Measurements from ENCODE around the gene PTPRK. TPM values are rescaled to one million over a fixed set of nuclear protein-coding genes. Genes with fewer than 3 reads are reported as not detected.

The PTPRK gene
- total and polyA plus RNA-seq, 9 of the 15 experiments (the other 6 are each of a cell fraction or from before 2014, with no cell fraction given): 0.04 to 0.51 TPM; not detected in 7

DNA sequence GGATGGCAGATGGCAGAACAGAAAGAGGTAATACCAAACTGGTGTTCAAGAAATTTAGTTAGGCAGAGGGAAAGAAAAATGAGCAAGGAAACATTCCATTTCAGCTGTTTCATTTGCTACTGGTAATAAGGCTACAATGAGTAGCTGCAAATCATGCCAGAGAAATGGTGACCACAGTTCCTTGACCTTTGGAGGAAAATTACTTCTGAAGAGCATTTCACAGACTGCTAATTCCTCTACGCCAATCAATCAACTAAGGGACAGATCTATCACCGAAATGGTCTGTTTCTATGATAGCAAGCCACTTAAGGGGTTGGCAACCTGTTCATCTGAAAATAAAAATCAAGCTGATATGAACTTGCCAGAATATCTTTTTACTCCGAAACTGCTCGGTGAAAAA lies 119.5 kb downstream of the PTPRK start (continued):
- TF ChIP-seq, protein P1, sequence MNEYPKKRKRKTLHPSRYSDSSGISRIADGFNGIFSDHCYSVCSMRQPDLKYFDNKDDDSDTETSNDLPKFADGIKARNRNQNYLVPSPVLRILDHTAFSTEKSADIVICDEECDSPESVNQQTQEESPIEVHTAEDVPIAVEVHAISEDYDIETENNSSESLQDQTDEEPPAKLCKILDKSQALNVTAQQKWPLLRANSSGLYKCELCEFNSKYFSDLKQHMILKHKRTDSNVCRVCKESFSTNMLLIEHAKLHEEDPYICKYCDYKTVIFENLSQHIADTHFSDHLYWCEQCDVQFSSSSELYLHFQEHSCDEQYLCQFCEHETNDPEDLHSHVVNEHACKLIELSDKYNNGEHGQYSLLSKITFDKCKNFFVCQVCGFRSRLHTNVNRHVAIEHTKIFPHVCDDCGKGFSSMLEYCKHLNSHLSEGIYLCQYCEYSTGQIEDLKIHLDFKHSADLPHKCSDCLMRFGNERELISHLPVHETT (CRISPR knock-in tag; conservative IDR thresholded peaks at IDR 0.05 in 1 of 2, IDR thresholded peaks at IDR 0.05 in 1 of 2): no peak
- TF ChIP-seq ZNF584 (CRISPR knock-in tag; IDR thresholded peaks at IDR 0.05; ENCODE audit: low read depth): no peak
- TF ChIP-seq, protein P2, sequence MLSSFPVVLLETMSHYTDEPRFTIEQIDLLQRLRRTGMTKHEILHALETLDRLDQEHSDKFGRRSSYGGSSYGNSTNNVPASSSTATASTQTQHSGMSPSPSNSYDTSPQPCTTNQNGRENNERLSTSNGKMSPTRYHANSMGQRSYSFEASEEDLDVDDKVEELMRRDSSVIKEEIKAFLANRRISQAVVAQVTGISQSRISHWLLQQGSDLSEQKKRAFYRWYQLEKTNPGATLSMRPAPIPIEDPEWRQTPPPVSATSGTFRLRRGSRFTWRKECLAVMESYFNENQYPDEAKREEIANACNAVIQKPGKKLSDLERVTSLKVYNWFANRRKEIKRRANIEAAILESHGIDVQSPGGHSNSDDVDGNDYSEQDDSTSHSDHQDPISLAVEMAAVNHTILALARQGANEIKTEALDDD (IDR thresholded peaks at IDR 0.05): no peak

DNA sequence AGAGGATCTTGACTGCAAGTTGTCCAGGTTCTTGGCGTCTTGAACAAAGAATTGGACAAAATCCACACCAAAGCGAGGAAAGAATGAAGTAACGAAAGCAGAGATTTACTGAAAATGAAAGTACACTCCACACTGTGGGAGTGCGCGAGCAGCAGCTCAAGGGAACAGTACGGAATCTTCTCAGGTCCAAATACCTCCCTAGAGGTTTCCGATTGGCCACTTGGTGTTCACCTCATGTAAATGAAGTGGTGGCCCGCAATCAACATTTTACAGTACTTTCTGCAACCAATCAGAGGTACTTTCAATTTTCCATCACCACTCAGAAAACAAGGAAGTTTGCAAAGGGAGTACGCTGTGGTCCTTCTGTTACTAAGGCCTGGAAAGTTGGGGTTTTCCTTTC lies 122.4 kb downstream of the PTPRK start:
- H3K4me3 ChIP-seq: no peak overlapping the region
- in situ Hi-C loops (cut with MboI): no loop called here
- no TSS peak for BruUV-seq (replicated peaks)
- H2AFZ ChIP-seq (ENCODE audit: low read depth, low read length): no peak overlapping the region
- no peaks in the 10 kb centered on the region for H3K36me3 ChIP-seq (ENCODE audit: control insufficient read depth, insufficient read depth, low read length)
- H3K4me1 ChIP-seq (replicated peaks in 1 of 2; ENCODE audit: control insufficient read depth in 2 of 2, insufficient read depth in 2 of 2, low read length in 2 of 2): no peaks in the 10 kb centered on the region
- FAIRE-seq (no peak), ATAC-seq (no peak), DNase-seq (ENCODE audit: extremely low read depth in 1 of 4, low spot score in 3 of 4) (no peak)
- 5% methylated on average over 9 of the region's 9 CpGs for WGBS (ENCODE audit: insufficient coverage, low coverage, missing lambda C conversion rate)
- H3K27ac ChIP-seq (ENCODE audit: extremely low read depth, low read depth, low read length): no peak overlapping the region
- POLR2A ChIA-PET: no interaction called here
- CTCF ChIA-PET (ENCODE audit: low intra/inter-chr PET ratio): no interaction called here
- no peaks in the 10 kb centered on the region for H3K27me3 ChIP-seq (ENCODE audit: control insufficient read depth in 2 of 2, insufficient read depth in 2 of 2, low read length in 2 of 2)
- H3K79me2 ChIP-seq (ENCODE audit: control insufficient read depth, insufficient read depth, low read length): no peaks in the 10 kb centered on the region
- intact Hi-C loops (cut with micrococcal nuclease): no loop called here
- H3K4me2 ChIP-seq (ENCODE audit: insufficient read depth, low read length): no peak overlapping the region
- H3K9me1 ChIP-seq (ENCODE audit: control insufficient read depth, insufficient read depth, low read length): no peaks in the 10 kb centered on the region
- H3K9ac ChIP-seq (ENCODE audit: insufficient read depth in 1 of 2, low read depth in 2 of 2, low read length in 2 of 2): no peak overlapping the region
- TF ChIP-seq ZNF239 (CRISPR knock-in tag; IDR thresholded peaks at IDR 0.05): no peak
- H4K20me1 ChIP-seq (replicated peaks; ENCODE audit: control insufficient read depth, insufficient read depth, low read length): no peaks in the 10 kb centered on the region
- no peaks in the 10 kb centered on the region; the same call in 1 of the 2 replicates for H3K9me3 ChIP-seq (replicated peaks; ENCODE audit: control insufficient read depth, insufficient read depth, low read depth, low read length)

All from K562 (cell line).